ES-I3 (cell line): ENCODE data around the gene OR2T1.
"Not testable (repeated sequence)": the region's sequence is repeated elsewhere in the genome, so short reads cannot be mapped to it uniquely, and the experiment has no call there.

Experiments used
- H3K36me3 ChIP-seq: 2 replicates; pipeline ENCODE4 v1.6.1; 2013; ENCODE audit warnings: mild to moderate bottlenecking, low read length, control low read depth, moderate library complexity; ENCODE audit not compliant: insufficient read depth
- H3K4me1 ChIP-seq: 2 replicates; pipeline ENCODE4 v1.6.1; 2013; ENCODE audit warnings: mild to moderate bottlenecking, control low read depth, low read length; ENCODE audit not compliant: insufficient read depth
- H3K9ac ChIP-seq: 2 replicates; pipeline ENCODE4 v1.6.1; 2013; ENCODE audit warnings: low read depth, mild to moderate bottlenecking, low read length, moderate library complexity
- H3K9me3 ChIP-seq: 2 replicates; pipeline ENCODE4 v1.6.1; 2013; ENCODE audit warnings: mild to moderate bottlenecking, low read length, moderate library complexity; ENCODE audit not compliant: control insufficient read depth, insufficient read depth

The OR2T1 gene

DNA sequence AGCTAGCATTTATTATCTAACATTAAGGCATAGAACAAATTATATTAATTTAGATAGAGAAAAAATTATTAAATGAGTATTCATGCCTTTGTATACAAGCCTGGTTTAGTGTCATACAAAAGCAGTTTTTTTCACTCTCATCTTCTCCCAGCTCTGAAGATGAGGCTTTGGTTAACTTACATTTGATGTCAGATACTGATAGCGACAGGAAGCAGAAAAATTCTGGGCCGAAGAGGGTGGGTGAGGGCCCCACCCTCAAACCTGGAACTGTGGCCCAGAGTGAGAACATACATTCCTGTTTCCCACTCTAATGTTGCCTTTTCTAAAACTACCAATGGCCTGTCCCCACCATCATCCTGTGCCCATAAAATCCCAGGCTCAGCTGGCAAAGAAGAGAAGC is 15.0 kb downstream of the OR2T1 start:
- Histone ChIP-seq H3K9ac (no peak overlapping the region), H3K4me1 (no peaks in the 10 kb centered on the region), H3K36me3 (no peaks in the 10 kb centered on the region), H3K9me3 (peaks cover 14% of the 10 kb centered on the region)

DNA sequence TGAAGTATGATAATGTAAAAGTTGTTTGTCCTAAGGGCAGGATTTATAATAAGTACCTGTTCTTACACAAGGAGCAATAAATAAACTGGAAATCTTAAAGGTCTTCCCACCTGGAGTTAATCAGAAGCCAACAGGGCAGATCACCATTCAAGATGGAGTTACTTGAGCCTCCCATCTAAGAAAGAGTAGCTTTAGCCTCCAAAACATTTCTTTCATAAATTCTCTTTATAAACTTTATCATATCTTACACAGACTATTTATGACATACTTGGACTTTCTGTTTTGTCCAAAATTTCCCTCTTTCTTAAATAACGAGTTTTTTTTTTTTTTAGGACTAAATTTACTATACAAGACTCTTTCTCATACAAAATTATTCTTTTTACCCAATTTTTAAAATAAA is 18.5 kb downstream of the OR2T1 start:
- Histone ChIP-seq H3K9me3 (peaks cover 18% of the 10 kb centered on the region), H3K4me1 (no peaks in the 10 kb centered on the region; the same call in 1 of the 2 replicates), H3K36me3 (no peaks in the 10 kb centered on the region; the same call in 1 of the 2 replicates), H3K9ac (no peak overlapping the region)

DNA sequence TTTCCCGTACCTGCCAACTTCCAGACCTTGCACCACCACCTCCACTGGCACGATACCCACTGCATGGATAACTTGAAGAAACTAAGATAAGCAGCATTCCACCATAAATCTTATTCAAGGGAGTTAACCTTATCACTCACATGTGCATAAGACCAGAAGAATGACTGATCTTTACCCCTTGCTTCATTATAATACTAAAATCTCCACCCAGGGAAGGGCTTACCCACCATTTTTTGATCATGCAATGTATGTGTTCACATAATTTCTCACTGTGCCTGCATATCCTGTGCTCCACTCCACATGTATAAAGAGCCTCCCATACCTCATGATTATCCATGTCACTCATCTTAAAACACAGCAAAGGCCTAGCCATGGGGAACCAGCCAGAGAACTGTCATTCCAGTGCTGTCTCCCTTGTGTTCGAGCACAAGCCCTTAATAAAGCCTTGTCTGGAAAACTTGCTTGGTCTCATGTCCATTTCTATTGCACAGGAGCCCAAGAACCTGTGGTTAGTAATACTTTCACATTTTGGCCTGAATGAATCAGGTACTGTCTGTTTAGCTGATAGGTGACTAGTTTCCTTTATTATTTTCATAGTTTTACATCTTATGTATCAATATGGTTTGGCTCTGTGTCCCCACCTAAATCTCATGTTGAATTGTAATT is 24.8 kb downstream of the OR2T1 start:
- H3K36me3 ChIP-seq, H3K9me3 ChIP-seq, H3K9ac ChIP-seq, H3K4me1 ChIP-seq: not testable (repeated sequence)

DNA sequence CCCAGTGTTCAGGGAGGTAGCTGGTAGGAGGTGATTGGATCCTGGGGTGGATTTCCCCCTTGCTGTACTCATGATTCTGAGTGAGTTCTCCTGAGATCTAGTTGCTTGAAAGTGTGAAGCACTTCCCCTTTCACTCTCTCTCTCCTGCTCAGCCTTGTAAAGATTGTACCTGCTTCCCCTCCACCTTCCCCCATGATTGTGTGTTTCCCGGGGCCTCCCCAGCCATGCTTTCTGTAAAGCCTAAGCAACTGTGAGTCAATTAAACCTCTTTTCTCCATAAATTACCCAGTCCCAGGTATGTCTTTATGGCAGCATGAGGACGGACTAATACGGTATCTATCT is 25.3 kb downstream of the OR2T1 start:
- H3K4me1 ChIP-seq, H3K9me3 ChIP-seq, H3K36me3 ChIP-seq, H3K9ac ChIP-seq: not testable (repeated sequence)

DNA sequence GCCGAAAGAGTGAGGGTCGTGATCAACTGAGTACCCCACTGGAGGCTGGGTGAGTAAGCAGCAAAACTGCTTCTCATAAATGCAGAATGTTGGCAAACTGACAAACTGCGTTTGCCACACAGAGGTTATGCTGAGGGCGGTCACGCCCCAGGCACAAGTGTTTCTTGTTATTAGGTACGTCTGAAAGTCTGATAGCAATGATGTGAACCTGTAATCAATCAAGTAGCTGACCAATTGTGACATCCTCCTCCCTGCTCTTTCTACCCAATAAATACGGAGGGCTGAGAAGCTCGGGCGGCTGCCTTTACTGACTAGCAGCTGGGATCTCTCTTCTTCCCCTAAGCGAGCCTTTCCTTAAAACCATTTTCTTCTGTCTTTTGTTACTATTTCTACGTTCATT is 28.8 kb downstream of the OR2T1 start:
- H3K4me1 ChIP-seq, H3K9ac ChIP-seq, H3K9me3 ChIP-seq, H3K36me3 ChIP-seq: not testable (repeated sequence)

DNA sequence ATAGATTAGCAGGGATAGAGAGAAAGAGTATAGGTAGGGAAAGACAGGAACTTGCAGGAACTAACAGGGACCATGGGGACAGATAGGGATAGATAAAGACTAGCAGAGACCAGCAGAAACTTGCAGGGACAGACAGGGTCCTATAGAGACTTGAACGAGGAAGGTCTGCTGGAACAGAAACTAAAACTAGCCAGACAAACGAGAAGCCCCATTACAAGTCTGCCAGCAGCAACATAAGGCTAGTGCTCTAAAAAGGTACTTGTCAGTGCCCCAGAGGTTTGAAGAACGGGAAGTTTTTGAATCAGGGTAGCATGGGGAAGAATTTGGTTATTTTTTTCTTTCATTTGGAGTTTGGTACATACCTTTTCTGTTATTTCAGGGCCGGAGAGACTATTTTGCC is 29.4 kb downstream of the OR2T1 start:
- not testable (repeated sequence) for H3K9me3 ChIP-seq, H3K36me3 ChIP-seq, H3K9ac ChIP-seq, H3K4me1 ChIP-seq

DNA sequence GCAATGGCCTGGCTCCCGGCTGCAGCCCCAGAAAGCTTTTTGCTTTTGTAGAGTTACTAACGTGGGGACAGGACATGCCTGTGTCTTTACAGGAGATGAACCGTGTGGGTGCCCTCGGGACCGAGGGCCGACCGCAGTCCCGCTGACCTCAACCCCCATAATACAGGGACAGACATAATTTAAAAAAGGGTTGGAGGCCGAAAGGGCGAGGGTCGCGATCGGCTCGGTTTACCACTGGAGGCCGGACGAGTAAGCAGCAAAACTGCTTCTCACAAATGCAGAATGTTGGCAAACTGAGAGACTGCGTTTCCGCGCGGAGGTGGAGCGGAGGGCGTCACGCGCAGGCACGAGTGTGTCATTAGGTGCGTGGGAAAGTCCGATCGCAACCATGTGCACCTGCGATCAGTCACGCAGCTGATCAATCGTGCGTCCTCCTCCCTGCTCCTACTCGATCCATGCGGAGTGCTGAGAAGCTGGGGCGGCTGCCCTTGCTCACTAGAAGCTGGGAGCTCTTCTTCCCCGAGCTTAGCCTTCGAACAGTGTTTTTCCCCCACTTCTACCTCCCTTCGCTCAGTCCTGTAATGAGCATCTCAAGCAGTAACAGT is 31.1 kb downstream of the OR2T1 start:
- not testable (repeated sequence) for H3K4me1 ChIP-seq, H3K36me3 ChIP-seq, H3K9me3 ChIP-seq, H3K9ac ChIP-seq

DNA sequence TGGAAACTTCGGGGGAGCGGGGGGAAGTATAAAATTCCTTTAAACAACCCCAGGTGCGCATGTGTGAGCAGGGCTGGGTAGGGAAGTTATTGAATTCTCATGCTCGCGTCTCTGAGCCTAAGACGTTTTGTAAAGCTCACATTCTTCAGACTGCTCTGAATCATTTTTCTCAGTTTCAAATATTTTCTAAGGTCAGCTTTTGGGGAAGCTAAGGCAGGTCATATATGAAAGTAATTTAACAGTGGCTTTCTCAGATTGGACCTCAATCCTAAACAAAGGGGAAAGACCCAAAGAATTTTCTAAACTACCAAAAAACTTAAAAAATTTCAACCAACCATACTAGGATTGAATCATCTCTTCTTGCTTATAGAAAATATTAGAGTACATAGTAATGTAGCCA is 32.1 kb downstream of the OR2T1 start:
- H3K9ac ChIP-seq, H3K4me1 ChIP-seq, H3K36me3 ChIP-seq, H3K9me3 ChIP-seq: not testable (repeated sequence)

DNA sequence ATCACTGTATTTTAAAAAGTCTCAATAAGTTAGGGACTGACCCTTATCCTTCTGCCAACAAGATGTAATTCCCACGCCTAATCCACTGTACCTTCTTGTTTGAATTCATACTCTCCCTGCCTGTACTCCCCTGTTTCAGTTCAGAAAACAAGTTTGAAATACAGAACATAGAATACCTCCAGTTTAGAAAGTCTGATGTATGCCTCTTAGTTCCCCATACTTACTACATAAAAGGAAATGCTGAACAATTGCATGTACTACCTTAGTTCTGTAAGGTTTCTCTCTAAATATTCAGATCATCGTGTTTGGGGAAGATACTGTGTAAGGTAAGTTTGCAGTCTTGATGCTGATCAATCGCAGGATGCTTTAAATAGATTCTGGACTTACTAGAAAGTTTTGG is 33.5 kb downstream of the OR2T1 start:
- H3K9ac ChIP-seq, H3K4me1 ChIP-seq: not testable (repeated sequence)

DNA sequence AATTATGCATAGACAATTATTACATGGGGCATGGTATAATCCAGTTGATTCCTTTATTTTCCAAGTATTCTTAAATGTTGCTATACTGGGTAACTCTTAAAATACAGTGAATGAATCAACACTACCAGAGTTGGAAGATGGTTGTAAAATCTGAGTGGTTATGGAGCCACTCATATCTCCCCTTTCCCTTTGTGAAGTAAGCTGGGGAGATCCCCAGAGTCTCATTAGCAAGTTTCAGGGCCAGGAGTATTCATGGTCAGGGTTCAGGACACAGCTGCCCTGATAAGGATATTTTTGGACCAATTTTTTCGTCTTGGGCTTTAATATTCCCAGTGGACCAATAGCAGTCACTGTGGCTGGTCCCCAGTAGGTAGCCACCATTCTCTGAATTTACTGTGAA is 35.8 kb downstream of the OR2T1 start:
- H3K9ac ChIP-seq, H3K9me3 ChIP-seq, H3K4me1 ChIP-seq, H3K36me3 ChIP-seq: not testable (repeated sequence)

More for the DNA sequence above, 33.5 kb downstream of the OR2T1 start:
- H3K36me3 ChIP-seq, H3K9me3 ChIP-seq: not testable (repeated sequence)

DNA sequence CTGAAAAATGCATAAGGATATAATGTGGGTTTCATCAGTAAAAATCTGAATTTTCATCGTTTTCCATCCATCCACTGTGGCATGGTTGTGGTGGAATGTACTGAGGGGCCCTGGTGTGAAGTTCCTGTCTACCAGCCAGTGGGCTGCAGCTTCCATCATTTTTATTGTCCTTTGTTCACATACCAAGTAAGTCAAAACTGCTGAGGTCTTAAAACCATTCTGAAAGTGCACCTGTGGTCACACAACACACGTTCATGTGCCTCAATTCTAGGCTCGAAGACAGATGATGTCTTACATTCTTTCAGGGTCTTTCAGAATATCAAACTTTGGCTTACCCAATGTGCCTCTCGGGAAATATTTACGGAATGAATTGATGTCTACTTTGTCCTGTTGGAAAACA is 36.4 kb downstream of the OR2T1 start:
- H3K4me1 ChIP-seq, H3K9me3 ChIP-seq, H3K36me3 ChIP-seq, H3K9ac ChIP-seq: not testable (repeated sequence)

DNA sequence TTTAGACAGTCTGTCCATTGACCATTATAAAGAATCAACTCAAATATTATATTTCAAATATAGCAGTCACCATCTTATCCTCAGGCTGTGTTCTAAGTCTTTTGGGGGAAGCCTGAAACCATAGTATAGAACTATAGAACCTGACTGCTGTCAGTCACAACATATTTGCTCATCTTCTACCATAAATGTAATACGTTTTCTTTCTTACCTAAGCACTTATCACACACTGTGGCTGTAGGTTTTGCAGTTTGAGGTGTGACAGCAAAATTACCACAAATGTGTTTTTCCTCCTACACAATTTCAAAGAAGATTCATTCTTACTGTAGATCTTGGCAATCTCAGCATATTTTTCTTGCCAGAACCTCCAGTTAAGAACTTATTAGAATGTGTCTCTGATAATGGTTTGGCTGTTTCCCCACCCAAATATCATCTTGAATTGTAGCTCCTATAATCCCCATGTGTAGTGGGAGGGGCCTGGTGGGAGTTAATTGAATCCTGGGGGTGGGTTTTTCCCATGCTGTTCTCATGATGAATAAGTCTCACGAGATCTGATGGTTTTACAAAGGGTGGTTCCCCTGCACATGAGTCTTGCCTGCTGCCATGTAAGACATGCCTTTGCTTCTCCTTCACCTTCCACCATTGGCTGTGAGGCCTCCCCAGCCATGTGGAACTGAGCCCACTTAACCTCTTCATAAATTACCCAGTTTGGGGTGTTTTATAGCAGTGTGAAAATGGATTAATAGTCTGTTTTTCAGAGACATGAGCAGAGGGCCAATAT is 39.8 kb downstream of the OR2T1 start:
- not testable (repeated sequence) for H3K4me1 ChIP-seq, H3K36me3 ChIP-seq

DNA sequence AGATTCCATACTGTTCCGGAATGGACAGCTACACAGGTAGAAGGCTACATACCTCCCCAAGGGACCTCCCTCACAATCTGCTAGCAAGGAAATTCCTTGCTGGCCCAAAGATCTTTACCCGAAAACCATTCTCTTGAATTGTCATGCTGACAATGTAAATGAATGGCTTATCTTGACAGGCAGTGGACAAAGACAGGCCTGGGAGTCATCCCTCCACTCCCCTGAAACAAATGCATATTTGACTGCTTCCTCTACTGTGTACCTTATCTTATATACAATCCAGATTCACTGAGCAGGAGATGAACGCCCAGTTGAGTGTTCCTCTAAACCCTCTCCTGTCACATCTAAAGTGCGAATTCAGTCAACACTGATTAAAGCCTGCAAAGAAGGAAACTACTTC is 41.8 kb downstream of the OR2T1 start:
- not testable (repeated sequence) for H3K9me3 ChIP-seq, H3K36me3 ChIP-seq, H3K9ac ChIP-seq, H3K4me1 ChIP-seq

More for the DNA sequence above, 39.8 kb downstream of the OR2T1 start:
- H3K9ac ChIP-seq, H3K9me3 ChIP-seq: not testable (repeated sequence)

DNA sequence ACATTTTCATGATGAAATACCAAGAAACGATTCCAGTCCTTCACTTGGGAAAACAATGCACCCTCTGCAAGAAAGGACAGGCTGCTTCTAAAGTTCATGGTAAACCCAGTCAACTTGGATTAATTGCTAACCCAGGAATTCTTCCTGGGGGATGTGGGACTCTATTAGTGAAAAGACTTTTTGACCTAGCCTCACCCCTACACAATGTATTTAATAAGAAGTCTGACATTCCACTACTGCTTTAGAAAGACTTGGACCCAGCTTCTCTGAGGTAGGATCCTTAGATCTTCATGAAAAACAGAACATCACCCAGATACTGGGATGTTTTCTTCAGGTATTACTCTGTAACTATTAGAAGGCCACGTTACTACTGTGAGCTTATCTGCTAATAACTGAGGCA is 42.6 kb downstream of the OR2T1 start, which contains the start of gene OR2T2:
Gene OR2T2 (plus strand): TSS at position 239 of the 400 bp plus-strand sequence. CDS start 7,161 bp downstream, outside the sequence.
- not testable (repeated sequence) for H3K36me3 ChIP-seq, H3K9ac ChIP-seq, H3K4me1 ChIP-seq, H3K9me3 ChIP-seq

DNA sequence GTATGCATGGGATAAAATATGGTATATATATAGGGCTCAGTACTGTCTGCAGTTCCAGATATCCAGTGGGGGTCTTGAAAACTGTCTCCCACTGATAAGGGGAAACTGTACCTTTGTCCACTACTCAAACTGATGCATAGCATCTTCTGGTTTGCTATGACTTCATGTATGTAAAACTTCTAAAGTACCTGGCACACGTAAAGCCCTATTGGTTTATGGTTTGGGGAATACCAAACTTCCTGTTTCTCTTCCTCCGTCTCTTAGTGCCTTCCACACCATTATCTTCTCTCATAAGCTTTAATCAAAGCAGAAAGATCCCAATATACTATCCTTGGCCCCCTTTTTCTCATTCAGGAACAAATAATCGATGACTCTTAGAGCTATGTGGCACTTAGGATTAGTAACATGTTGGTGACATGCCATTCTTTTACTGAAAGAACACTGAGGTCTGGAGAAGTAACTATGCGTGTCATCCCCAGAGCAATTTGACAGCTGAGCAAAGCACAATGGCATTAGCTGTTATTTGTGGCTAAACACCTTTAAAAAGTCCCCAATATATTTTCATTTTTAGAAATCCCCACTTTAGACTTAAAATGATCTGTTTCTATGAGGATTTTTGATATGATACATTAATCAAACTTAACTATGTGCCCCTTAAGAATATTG is 45.7 kb downstream of the OR2T1 start:
- not testable (repeated sequence) for H3K36me3 ChIP-seq, H3K9me3 ChIP-seq, H3K9ac ChIP-seq, H3K4me1 ChIP-seq
